Dermis blood vessel endothelial cell (primary cell): Measurements from ENCODE around the gene SNURF. TPM values are rescaled to one million over a fixed set of nuclear protein-coding genes. Genes with fewer than 3 reads are reported as not detected.
"Not testable (repeated sequence)": the region's sequence is repeated elsewhere in the genome, so short reads cannot be mapped to it uniquely, and the experiment has no call there.

Experiments
- DNase-seq: peaks from one replicate; pipeline ENCODE4 v3.0.0; 2010
- total RNA-seq: library from RNA; depleted of rRNA; stranded (reverse); fragments of >200 nt; gene quantifications from 2 replicates; pipeline ENCODE4 v1.2.3, GENCODE V29; 2014

SNURF gene
- total RNA-seq, 1 donor from 2014 or later, result 7.5 TPM

GRCh38 chr15:24971052-24971451 is 16.3 kb downstream of the SNURF start:
- no peak for DNase-seq

GRCh38 chr15:24971772-24972171 is 17.0 kb downstream of the SNURF start:
- DNase-seq, result no peak

- not testable (repeated sequence) for DNase-seq
Observed at GRCh38 chr15:24972707-24973106, 17.9 kb downstream of the SNURF start.

GRCh38 chr15:24976932-24977331 is 22.1 kb downstream of the SNURF start:
- DNase-seq, result no peak

GRCh38 chr15:24977686-24978085 is 22.9 kb downstream of the SNURF start:
- DNase-seq, result no peak

GRCh38 chr15:24985224-24985623 is 30.4 kb downstream of the SNURF start:
- no peak for DNase-seq

- no peak for DNase-seq
Observed at GRCh38 chr15:24986653-24987052, 31.9 kb downstream of the SNURF start.

Other genes starting within 250 kb of the SNURF start
- gene SNRPN, start within 50 bp of the SNURF start, total RNA-seq, result 109 and 120 TPM in 2 replicates